Esophagus squamous epithelium (tissue), 5 donors: ENCODE results near the gene VAMP2. TPM values are rescaled to one million over a fixed set of nuclear protein-coding genes. Genes with fewer than 3 reads are reported as not detected.
A peak's percentile ranks its signal among the peaks of the same experiment; 100 is the strongest.

Source experiments
- DNase-seq: peaks from one replicate; lab custom pipeline; 2025; lab: John Stamatoyannopoulos, UW
- H3K27ac ChIP-seq, 4 donors: fragments of 200-600 bp; sonication (generic); one replicate each; pipeline ENCODE4 v1.5.1; 2016 to 2019; ENCODE audit warnings: mild to moderate bottlenecking in 1 of 4
- H3K27me3 ChIP-seq, 4 donors: fragments of 200-600 bp; sonication (generic); 1 replicate in 3 of 4; 2 replicates in 1 of 4; pipeline versions ENCODE4 v1.5.1 to v1.6.0; 2017 to 2021; ENCODE audit warnings: antibody characterized with exemption in 1 of 4
- H3K36me3 ChIP-seq, 3 donors: fragments of 200-600 bp; sonication (generic); one replicate each; pipeline ENCODE4 v1.5.1; 2016 to 2019
- H3K4me1 ChIP-seq, 3 donors: fragments of 200-600 bp; sonication (generic); one replicate each; pipeline ENCODE4 v1.5.1; 2017 to 2019
- H3K4me3 ChIP-seq, 4 donors: fragments of 200-600 bp; sonication (generic); 1 replicate in 3 of 4; 2 replicates in 1 of 4; pipeline ENCODE4 v1.5.1; 2016 to 2019; ENCODE audit warnings: mild to moderate bottlenecking in 2 of 4, moderate library complexity in 1 of 4
- H3K9me3 ChIP-seq, 3 donors: fragments of 200-600 bp; sonication (generic); one replicate each; pipeline ENCODE4 v1.5.1; 2016 to 2019
- CTCF ChIP-seq, 6 experiments: fragments of 450-650 bp in 4 of 6; fragments of 200-600 bp in 2 of 6; sonication (generic) in 2 of 6; IDR thresholded peaks; one replicate each; pipeline ENCODE4 v1.5.1; 2016 to 2019; ENCODE audit warnings: antibody characterized with exemption in 6 of 6, mild to moderate bottlenecking in 4 of 6, moderate library complexity in 4 of 6
- POLR2A ChIP-seq, 4 donors: fragments of 450-650 bp; IDR thresholded peaks; one replicate each; pipeline ENCODE4 v1.6.1; 2017; ENCODE audit warnings: antibody characterized with exemption in 4 of 4, mild to moderate bottlenecking in 4 of 4, moderate library complexity in 3 of 4
- WGBS, 2 donors: methylation state at CpG; one replicate each; pipeline ENCODE4 v1.1.5; 2018; 5-methylcytosine and 5-hydroxymethylcytosine counted together
- intact Hi-C: fragments of 100-400 bp; cut with DNase I; formaldehyde crosslinking; loops from one replicate; pipeline ENCODE4 v1.15.0; 2022
- total RNA-seq, 4 donors: library from RNA; depleted of rRNA; stranded (reverse); fragments of >200 nt; gene quantifications; one replicate each; pipeline ENCODE4 v1.1.0, GENCODE V29; 2016
- donor health status: DM: yes; HTN: yes; CAD: no.

VAMP2 gene
- total RNA-seq, 4 donors from 2014 or later = 6.2 to 20.4 (median 12.0) TPM

DNA sequence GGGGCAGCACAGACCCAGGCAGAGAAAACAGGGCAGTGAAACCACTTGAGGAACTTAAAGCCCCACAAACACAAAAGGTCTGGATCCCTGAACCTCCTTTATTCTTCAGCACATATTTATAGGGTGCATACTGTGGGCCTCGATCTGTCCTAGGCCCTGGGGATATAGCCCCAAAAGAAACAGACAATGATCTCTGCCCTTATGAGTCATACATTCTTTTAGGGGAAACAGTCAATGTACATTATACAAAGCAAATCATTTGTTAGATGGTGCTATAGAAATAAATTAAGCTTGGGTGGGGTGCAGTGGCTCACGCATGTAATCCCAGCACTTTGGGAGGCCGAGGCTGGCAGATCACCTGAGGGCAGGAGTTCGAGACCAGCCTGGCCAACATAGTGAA is 28.8 kb downstream of the VAMP2 start:
- Histone ChIP-seq H3K36me3 (no peaks in the 10 kb centered on the region), H3K9me3 (no peaks in the 10 kb centered on the region), H3K27me3 (peaks cover 0 to 17% (median 0%) of the 10 kb centered on the region in 4 donors), H3K27ac (no peak overlapping the region), H3K4me1 (peaks cover 7 to 16% (median 9%) of the 10 kb centered on the region in 3 donors), H3K4me3 (no peak overlapping the region)
- TF ChIP-seq POLR2A (IDR thresholded peaks at IDR 0.05) (no peak), CTCF (IDR thresholded peaks at IDR 0.05) (no peak)
- intact Hi-C loops = no loop called here
- WGBS, 2 donors = 43 to 68% methylated on average over 4 of the region's 4 CpGs
- DNase-seq = no peak

- H3K9me3 ChIP-seq = no peaks in the 10 kb centered on the region
- no peaks in the 10 kb centered on the region for H3K36me3 ChIP-seq
- TF ChIP-seq POLR2A (IDR thresholded peaks at IDR 0.05) (no peak), CTCF (IDR thresholded peaks at IDR 0.05) (no peak)
- H3K4me1 ChIP-seq = peaks cover 7 to 11% (median 9%) of the 10 kb centered on the region in 3 donors
- no peak for DNase-seq
- intact Hi-C loops = no loop called here
- WGBS, 2 donors = 45 to 96% methylated on average over 3 to 5 of the region's 12 CpGs
- peaks cover 0 to 23% (median 0%) of the 10 kb centered on the region in 4 donors for H3K27me3 ChIP-seq
- H3K4me3 ChIP-seq = no peak overlapping the region
- no peak overlapping the region for H3K27ac ChIP-seq
Measured at GRCh38 chr17:8133399-8133798, 29.3 kb downstream of the VAMP2 start.

DNA sequence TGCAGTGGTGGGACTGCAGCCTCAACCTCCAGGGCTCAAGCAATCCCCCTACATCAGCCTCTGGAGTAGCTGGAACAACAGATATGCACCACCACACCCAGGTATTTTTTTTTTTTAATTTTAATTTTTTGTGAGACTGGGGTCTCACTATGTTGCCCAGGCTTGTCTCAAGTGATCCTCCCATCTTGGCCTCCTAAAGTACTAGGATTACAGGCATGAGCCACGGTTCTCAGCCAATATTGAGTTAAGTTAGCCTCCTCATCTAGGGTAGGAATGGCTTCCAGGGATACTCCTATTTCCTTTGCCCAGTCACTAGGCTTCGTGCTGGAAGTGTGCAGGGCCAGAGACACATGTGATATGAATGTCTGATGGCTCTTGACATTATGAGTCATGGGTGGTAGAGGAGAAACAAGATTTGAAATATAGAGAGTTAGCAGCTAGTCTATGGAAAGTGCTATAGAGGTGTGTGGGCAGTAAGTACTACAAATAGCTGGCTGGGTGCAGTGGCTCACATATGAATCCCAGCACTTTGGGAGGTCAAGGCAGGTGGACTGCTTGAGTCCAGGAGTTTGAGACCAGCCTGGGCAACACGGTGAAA is 30.8 kb downstream of the VAMP2 start:
- TF ChIP-seq POLR2A (IDR thresholded peaks at IDR 0.05) (no peak), CTCF (IDR thresholded peaks at IDR 0.05) (no peak)
- no peak overlapping the region for H3K4me3 ChIP-seq
- H3K4me1 ChIP-seq = peaks cover 0 to 8% (median 0%) of the 10 kb centered on the region in 3 donors
- DNase-seq = no peak
- no peaks in the 10 kb centered on the region for H3K9me3 ChIP-seq
- H3K27ac ChIP-seq = no peak overlapping the region
- H3K27me3 ChIP-seq = peaks cover 0 to 35% (median 0%) of the 10 kb centered on the region in 4 donors
- 46 to 57% methylated on average over 3 of the region's 3 CpGs for WGBS, 2 donors
- intact Hi-C loops = no loop called here
- no peaks in the 10 kb centered on the region for H3K36me3 ChIP-seq

DNA sequence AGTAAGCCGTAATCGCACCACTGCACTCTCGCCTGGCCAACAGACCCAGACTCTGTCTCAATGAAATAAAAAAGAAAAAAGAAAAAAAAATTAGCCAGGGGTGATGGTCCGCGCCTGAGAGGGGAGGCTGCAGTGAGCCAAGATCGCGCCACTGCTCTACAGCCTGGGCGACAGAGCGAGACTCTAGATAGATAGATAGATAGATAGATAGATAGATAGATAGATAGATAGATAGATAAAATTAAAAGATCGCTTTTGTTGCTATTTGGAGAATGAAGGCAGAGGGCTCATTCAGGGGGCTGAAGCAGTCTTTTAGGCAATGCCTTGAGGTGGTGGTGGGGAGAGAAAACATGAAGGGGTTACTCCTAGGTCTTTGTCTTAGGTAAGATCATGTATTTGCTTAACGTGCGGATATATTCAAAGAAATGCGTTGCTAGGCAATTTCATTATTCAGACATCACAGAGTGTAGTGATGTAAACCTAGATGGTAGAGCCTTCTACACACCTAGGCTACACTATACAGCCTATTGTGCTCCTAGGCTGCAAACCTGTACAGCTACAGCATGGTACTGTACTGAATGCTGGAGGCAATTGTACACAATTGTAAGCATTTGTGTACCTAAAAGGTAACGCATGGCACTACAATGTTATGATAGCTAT is 34.5 kb downstream of the VAMP2 start:
- Histone ChIP-seq H3K36me3 (no peaks in the 10 kb centered on the region), H3K4me3 (no peak overlapping the region), H3K9me3 (no peaks in the 10 kb centered on the region), H3K27me3 (peaks cover 0 to 59% (median 2%) of the 10 kb centered on the region in 4 donors), H3K27ac (no peak overlapping the region), H3K4me1 (peaks cover 22 to 45% (median 32%) of the 10 kb centered on the region in 3 donors)
- 67 to 76% methylated on average over 14 of the region's 14 CpGs for WGBS, 2 donors
- TF ChIP-seq POLR2A (IDR thresholded peaks at IDR 0.05) (no peak), CTCF (IDR thresholded peaks at IDR 0.05) (no peak)
- intact Hi-C loops = no loop called here
- no peak for DNase-seq

DNA sequence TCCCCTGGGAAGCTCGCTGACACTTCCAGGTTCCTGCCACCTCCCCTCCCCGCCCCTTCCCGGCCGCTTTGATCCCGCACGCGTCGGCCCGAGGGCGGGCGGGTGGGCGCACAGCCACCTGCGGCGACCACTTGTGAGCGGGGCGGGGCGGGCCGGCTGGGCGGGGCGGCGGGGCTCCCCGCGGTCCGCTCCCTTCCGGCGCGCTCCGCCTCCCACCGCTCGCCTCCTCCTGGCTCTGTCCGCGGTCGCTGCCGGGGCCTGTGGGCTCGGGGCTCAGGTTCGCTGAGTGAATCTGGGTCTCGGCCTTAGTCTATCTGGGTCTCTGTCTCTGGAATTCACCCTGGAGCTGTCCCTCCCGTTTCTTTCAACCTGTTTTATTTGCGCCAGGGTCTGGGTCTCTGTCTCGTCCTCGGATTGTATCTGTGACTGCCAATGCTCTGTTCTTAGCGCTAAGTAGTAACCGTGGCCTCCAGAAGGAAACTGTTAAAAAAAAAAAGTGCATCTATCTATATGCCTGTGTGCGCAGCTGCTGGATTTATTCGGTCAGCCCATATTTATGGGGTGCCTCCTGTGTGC is 36.2 kb downstream of the VAMP2 start:
- Histone ChIP-seq H3K27ac (peak overlapping the region; percentile 20 to 82 (median 58)), H3K9me3 (no peaks in the 10 kb centered on the region), H3K27me3 (peaks cover 0 to 76% (median 2%) of the 10 kb centered on the region in 4 donors), H3K36me3 (no peaks in the 10 kb centered on the region), H3K4me1 (peaks cover 38 to 61% (median 49%) of the 10 kb centered on the region in 3 donors), H3K4me3 (peak overlapping the region; percentile 50 to 74 (median 66))
- no peak for DNase-seq
- intact Hi-C loops = no loop called here
- 0% methylated on average over 4 to 16 of the region's 45 CpGs for WGBS, 2 donors
- TF ChIP-seq CTCF (IDR thresholded peaks at IDR 0.05) = no peak
- no peak for TF ChIP-seq POLR2A (IDR thresholded peaks at IDR 0.05)
